Stimulated activated memory B cell treated with anti-CD40 and anti-IgM and Interleukin-4, amounts not matched to agents 10 μg/mL and 1 μg/mL and 100 μg/mL, for 72 hours (primary cell): ENCODE results near the gene WDR86.

ENCODE experiments used
- ATAC-seq: fragments of 150-1000 bp; cut with Tn5 transposase; 2 replicates; pipeline ENCODE4 v1.10.0; 2021
- H3K27ac Mint-ChIP-seq: one replicate; pipeline ENCODE4 v1.8.0; 2022; ENCODE audit warnings: mild to moderate bottlenecking, mixed read lengths
- H3K27me3 Mint-ChIP-seq: one replicate; pipeline ENCODE4 v1.8.0; 2022; ENCODE audit warnings: mixed read lengths
- H3K36me3 Mint-ChIP-seq: one replicate; pipeline ENCODE4 v1.8.0; 2022; ENCODE audit warnings: mixed read lengths
- H3K4me1 Mint-ChIP-seq: one replicate; pipeline ENCODE4 v1.8.0; 2022; ENCODE audit warnings: mixed read lengths
- H3K4me3 Mint-ChIP-seq: one replicate; pipeline ENCODE4 v1.8.0; 2022; ENCODE audit warnings: mild to moderate bottlenecking, moderate library complexity, mixed read lengths
- H3K9me3 Mint-ChIP-seq: one replicate; pipeline ENCODE4 v1.8.0; 2022; ENCODE audit warnings: mixed read lengths

WDR86 gene

GRCh38 chr7:151447312-151447711, 37.5 kb upstream of the WDR86 start:
- Mint-ChIP-seq H3K9me3 (no peaks in the 10 kb centered on the region), H3K4me3 (no peak overlapping the region), H3K36me3 (no peaks in the 10 kb centered on the region), H3K27me3 (peaks cover 36% of the 10 kb centered on the region), H3K4me1 (no peaks in the 10 kb centered on the region), H3K27ac (no peak overlapping the region)
- no peak for ATAC-seq

DNA sequence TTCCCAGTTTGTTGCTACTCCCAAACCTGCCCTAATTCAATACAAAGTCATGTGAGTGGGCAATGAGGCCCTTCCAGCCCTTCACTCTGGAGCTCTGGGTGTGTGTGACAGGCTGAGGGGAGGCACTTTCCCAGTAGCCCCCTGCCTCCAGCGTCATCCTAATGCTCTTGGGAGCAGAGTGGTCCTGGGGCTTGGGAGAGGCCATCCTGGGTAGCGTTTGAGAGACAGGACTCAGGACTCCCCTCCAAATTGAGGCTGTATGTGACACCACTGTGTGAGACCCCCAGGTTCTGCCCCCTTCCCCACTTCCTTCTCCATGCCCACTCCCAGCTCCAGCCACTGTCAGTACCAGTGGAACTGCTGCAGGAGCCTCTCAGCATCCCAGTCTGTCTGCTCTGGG, 36.6 kb upstream of the WDR86 start:
- H3K9me3 Mint-ChIP-seq, result no peaks in the 10 kb centered on the region
- H3K36me3 Mint-ChIP-seq, result no peaks in the 10 kb centered on the region
- ATAC-seq, result no peak
- no peak overlapping the region for H3K4me3 Mint-ChIP-seq
- peaks cover 7% of the 10 kb centered on the region for H3K4me1 Mint-ChIP-seq
- no peak overlapping the region for H3K27ac Mint-ChIP-seq
- H3K27me3 Mint-ChIP-seq, result peaks cover 39% of the 10 kb centered on the region

DNA sequence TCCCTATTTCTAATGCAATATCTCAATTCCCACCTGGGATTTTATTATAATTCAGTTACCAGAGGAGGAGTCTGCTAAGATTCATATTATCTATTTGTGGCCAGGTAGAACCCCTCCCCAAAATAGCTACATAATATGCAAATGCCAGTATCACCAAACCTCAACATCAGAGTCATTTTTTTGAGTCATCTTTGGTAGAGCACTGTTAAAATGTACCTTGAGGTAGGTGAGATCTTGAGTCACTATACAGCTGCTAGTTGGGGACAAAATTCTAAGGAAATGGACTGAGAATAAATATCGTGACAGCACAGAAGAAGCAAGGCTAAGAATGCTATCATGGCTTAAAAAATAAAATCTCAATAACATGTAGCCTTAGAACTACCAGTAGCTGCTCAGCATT, 34.8 kb upstream of the WDR86 start:
- no peak for ATAC-seq
- Mint-ChIP-seq H3K4me1 (peaks cover 19% of the 10 kb centered on the region), H3K27ac (no peak overlapping the region), H3K27me3 (peaks cover 52% of the 10 kb centered on the region), H3K9me3 (no peaks in the 10 kb centered on the region), H3K4me3 (no peak overlapping the region), H3K36me3 (no peaks in the 10 kb centered on the region)

- Mint-ChIP-seq H3K36me3 (no peaks in the 10 kb centered on the region), H3K27ac (no peak overlapping the region), H3K27me3 (peaks cover 58% of the 10 kb centered on the region), H3K4me3 (no peak overlapping the region), H3K4me1 (peaks cover 19% of the 10 kb centered on the region), H3K9me3 (no peaks in the 10 kb centered on the region)
- ATAC-seq, result no peak
Measured at GRCh38 chr7:151442776-151443496, 33.1 kb upstream of the WDR86 start.

GRCh38 chr7:151440799-151441445, 31.1 kb upstream of the WDR86 start:
- Mint-ChIP-seq H3K4me3 (no peak overlapping the region), H3K27ac (peak overlapping the region; percentile 17), H3K4me1 (peaks cover 19% of the 10 kb centered on the region), H3K27me3 (peaks cover 65% of the 10 kb centered on the region), H3K36me3 (no peaks in the 10 kb centered on the region), H3K9me3 (no peaks in the 10 kb centered on the region)
- no peak for ATAC-seq

DNA sequence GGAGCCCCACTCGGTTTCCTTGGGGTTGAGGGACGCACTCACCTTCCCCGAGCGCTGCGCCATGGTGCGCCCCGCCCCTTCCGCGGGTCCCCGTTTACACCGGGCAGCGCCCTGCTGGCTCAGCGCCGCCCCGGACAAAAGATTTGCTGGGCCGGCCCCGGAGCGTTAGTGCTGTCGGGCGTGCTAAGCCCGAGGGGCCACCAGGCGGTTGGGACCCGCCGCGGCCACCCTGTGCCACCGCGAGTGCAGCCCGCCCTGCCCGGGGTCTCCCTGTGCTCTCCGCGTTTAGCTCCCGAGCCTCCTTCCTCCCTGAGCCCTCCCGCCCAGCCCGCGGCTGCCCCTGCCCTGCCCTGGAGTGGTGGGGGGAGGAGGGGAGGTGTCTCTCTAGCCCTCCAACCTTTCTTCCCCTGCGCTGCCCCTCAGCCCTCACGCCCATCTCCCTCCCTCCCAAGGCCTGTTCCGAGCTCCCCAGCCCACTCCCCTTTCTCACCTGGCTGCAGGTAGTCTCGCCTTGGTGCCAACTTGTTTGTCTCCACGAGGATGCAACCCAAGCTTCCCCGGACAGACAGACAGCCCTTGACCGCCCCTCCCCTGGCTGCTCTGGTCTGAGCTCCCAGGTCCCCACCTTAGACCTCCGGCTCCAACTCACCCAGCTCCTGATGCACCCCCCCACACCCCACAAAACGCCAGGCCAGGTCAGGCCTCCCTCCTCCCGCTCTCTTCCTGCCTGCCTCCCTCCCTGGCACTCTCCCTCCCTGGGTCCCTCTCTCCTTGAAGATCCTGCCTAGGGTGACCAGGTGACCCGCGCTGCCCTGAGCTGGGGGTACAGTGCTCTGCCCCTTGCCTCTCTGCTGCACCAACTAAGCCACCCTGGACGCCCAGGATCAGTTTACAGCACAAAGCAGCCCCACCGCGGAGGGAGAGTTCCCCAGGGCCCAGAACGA, 30.3 kb upstream of the WDR86 start, which contains the start of gene CRYGN:
TSS of gene CRYGN (minus strand) at position 287 of the 944 bp plus-strand sequence. CDS start at position 63, 224 bp downstream.
- Mint-ChIP-seq H3K27ac (peak within 1 kb of the TSS; percentile 17), H3K9me3 (no peaks in the 10 kb centered on the region), H3K36me3 (no peaks in the 10 kb centered on the region), H3K27me3 (peaks cover 62% of the 10 kb centered on the region), H3K4me1 (peaks cover 19% of the 10 kb centered on the region), H3K4me3 (peak within 1 kb of the TSS; percentile 39)
- no peak for ATAC-seq

GRCh38 chr7:151438864-151439601, 29.2 kb upstream of the WDR86 start:
- H3K27me3 Mint-ChIP-seq, result peaks cover 62% of the 10 kb centered on the region
- H3K4me3 Mint-ChIP-seq, result no peak overlapping the region
- peaks cover 19% of the 10 kb centered on the region for H3K4me1 Mint-ChIP-seq
- no peaks in the 10 kb centered on the region for H3K36me3 Mint-ChIP-seq
- no peak for ATAC-seq
- H3K27ac Mint-ChIP-seq, result no peak overlapping the region
- no peaks in the 10 kb centered on the region for H3K9me3 Mint-ChIP-seq

- no peak overlapping the region for H3K4me3 Mint-ChIP-seq
Measured at GRCh38 chr7:151437866-151438516, 28.2 kb upstream of the WDR86 start.

DNA sequence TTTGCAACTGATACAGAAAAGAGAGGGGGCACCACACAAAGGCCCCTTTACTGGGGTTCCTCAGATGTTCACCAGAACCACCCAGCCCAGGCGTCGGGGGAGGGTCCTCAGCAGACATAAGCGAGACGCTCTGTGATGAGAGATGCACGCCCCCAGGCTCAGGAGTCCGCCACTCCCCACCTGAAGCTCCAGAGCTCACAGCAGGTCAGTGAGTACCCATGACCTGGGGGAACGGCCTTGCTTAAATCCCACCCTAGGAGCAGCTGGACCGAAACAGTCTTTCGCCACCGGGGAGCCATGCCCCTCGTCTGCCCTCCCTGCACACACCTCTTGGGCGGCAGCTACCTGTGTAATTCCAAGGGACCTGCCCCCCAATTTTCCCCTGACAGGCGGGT, 27.3 kb upstream of the WDR86 start:
- H3K36me3 Mint-ChIP-seq, result no peaks in the 10 kb centered on the region
- H3K27me3 Mint-ChIP-seq, result peaks cover 63% of the 10 kb centered on the region
- no peaks in the 10 kb centered on the region for H3K9me3 Mint-ChIP-seq
- no peak overlapping the region for H3K4me3 Mint-ChIP-seq
- H3K27ac Mint-ChIP-seq, result no peak overlapping the region
- H3K4me1 Mint-ChIP-seq, result peaks cover 27% of the 10 kb centered on the region
- ATAC-seq, result no peak

More at GRCh38 chr7:151437866-151438516, 28.2 kb upstream of the WDR86 start:
- Mint-ChIP-seq H3K9me3 (no peaks in the 10 kb centered on the region), H3K36me3 (no peaks in the 10 kb centered on the region), H3K27me3 (peaks cover 66% of the 10 kb centered on the region), H3K27ac (no peak overlapping the region), H3K4me1 (peaks cover 22% of the 10 kb centered on the region)
- ATAC-seq, result no peak

GRCh38 chr7:151436446-151437158, 26.8 kb upstream of the WDR86 start:
- H3K36me3 Mint-ChIP-seq, result no peaks in the 10 kb centered on the region
- no peak overlapping the region for H3K4me3 Mint-ChIP-seq
- H3K27me3 Mint-ChIP-seq, result peaks cover 59% of the 10 kb centered on the region
- H3K4me1 Mint-ChIP-seq, result peaks cover 22% of the 10 kb centered on the region
- no peak overlapping the region for H3K27ac Mint-ChIP-seq
- no peak for ATAC-seq
- no peaks in the 10 kb centered on the region for H3K9me3 Mint-ChIP-seq

GRCh38 chr7:151435971-151436370, 26.1 kb upstream of the WDR86 start:
- H3K4me3 Mint-ChIP-seq, result no peak overlapping the region
- H3K27me3 Mint-ChIP-seq, result peaks cover 53% of the 10 kb centered on the region
- H3K4me1 Mint-ChIP-seq, result peaks cover 17% of the 10 kb centered on the region
- H3K9me3 Mint-ChIP-seq, result no peaks in the 10 kb centered on the region
- H3K27ac Mint-ChIP-seq, result no peak overlapping the region
- no peaks in the 10 kb centered on the region for H3K36me3 Mint-ChIP-seq
- no peak for ATAC-seq

DNA sequence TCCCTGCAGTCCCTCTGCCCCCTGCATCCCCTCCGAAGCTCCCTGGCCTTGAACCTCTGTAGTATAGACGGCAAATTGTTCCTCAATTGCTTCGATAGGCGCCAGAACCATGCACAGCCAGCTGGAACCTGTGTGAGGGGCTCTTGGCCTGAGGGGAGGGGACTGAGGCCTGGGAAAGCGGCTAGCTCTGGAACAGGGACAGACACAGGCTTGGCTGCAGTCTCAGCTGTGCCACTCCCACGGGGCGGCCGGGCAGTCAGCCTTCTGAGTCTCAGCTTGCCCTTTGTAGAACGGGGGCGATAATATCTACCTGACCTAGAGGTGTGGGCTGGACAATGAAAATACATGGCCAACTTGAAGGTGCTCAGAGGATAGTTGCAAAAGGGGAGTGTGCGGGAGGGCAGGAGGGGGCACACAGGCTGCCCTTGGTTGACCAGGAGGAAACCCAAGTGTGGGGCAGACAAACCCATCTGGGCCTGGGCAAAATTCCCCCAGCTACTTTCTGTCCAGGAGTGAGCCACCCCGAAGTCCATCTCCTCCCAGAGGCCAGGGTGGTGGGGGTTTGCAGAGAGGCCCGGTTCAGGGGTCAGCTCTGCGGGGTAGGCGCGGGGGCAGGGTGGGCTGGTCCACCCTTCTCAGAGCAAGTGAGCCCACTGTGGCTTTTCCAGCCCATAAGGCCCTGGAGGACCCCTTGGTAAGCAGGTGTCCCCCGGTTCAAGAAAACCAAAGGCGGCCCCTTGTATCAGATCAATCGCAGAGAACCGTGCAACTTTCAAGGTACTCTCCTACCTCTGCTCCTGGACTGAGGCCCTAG, 25.5 kb upstream of the WDR86 start:
- no peak overlapping the region for H3K27ac Mint-ChIP-seq
- ATAC-seq, result no peak

GRCh38 chr7:151434549-151434948, 24.7 kb upstream of the WDR86 start:
- no peak for ATAC-seq
- Mint-ChIP-seq H3K27me3 (peaks cover 51% of the 10 kb centered on the region), H3K4me3 (no peak overlapping the region), H3K4me1 (peaks cover 16% of the 10 kb centered on the region), H3K27ac (no peak overlapping the region), H3K9me3 (no peaks in the 10 kb centered on the region), H3K36me3 (no peaks in the 10 kb centered on the region)

More for the DNA sequence above, 25.5 kb upstream of the WDR86 start:
- peaks cover 50% of the 10 kb centered on the region for H3K27me3 Mint-ChIP-seq
- no peak overlapping the region for H3K4me3 Mint-ChIP-seq
- no peaks in the 10 kb centered on the region for H3K36me3 Mint-ChIP-seq
- no peaks in the 10 kb centered on the region for H3K9me3 Mint-ChIP-seq
- peaks cover 10% of the 10 kb centered on the region for H3K4me1 Mint-ChIP-seq
